Chondrocyte (in vitro differentiated cells): Measurements from ENCODE around the gene ORMDL3. TPM values are rescaled to one million over a fixed set of nuclear protein-coding genes. Genes with fewer than 3 reads are reported as not detected.
A peak's percentile ranks its signal among the peaks of the same experiment; 100 is the strongest.

Experiments
- DNase-seq: peaks from one replicate; pipeline ENCODE4 v3.0.0; 2021; ENCODE audit warnings: mixed read lengths, low spot score
- H3K27ac Mint-ChIP-seq: one replicate; pipeline ENCODE4 v1.8.0; 2021; ENCODE audit warnings: mild to moderate bottlenecking, moderate library complexity, mixed read lengths; ENCODE audit not compliant: unreplicated experiment
- H3K27me3 Mint-ChIP-seq: 2 replicates; pipeline ENCODE4 v1.8.0; 2021; ENCODE audit warnings: low read depth, mixed read lengths
- H3K36me3 Mint-ChIP-seq: 2 replicates; pipeline ENCODE4 v1.8.0; 2021; ENCODE audit warnings: low read depth, mixed read lengths
- H3K4me1 Mint-ChIP-seq: 2 replicates; pipeline ENCODE4 v1.8.0; 2021; ENCODE audit warnings: low read depth, mild to moderate bottlenecking, mixed read lengths
- H3K4me3 Mint-ChIP-seq: one replicate; pipeline ENCODE4 v1.8.0; 2021; ENCODE audit warnings: mild to moderate bottlenecking, moderate library complexity, mixed read lengths; ENCODE audit not compliant: unreplicated experiment
- H3K9me3 Mint-ChIP-seq: 2 replicates; pipeline ENCODE4 v1.8.0; 2021; ENCODE audit warnings: low read depth, mixed read lengths
- total RNA-seq: library from RNA; stranded (reverse); gene quantifications from 3 replicates; pipeline ENCODE4 v1.2.1, GENCODE V29; 2021
- TF ChIP-seq, protein P1 (sequence below): fragments of 200-600 bp; sonication (generic); IDR thresholded peaks from 2 replicates; pipeline ENCODE4 v1.5.0; 2021; ENCODE audit warnings: antibody characterized with exemption, mild to moderate bottlenecking, moderate library complexity

Gene ORMDL3
- total RNA-seq, 1 donor from 2014 or later, result 59.9 TPM

- no peak for DNase-seq
- peak overlapping the region; percentile 49 for H3K27ac Mint-ChIP-seq
- TF ChIP-seq, protein P1, sequence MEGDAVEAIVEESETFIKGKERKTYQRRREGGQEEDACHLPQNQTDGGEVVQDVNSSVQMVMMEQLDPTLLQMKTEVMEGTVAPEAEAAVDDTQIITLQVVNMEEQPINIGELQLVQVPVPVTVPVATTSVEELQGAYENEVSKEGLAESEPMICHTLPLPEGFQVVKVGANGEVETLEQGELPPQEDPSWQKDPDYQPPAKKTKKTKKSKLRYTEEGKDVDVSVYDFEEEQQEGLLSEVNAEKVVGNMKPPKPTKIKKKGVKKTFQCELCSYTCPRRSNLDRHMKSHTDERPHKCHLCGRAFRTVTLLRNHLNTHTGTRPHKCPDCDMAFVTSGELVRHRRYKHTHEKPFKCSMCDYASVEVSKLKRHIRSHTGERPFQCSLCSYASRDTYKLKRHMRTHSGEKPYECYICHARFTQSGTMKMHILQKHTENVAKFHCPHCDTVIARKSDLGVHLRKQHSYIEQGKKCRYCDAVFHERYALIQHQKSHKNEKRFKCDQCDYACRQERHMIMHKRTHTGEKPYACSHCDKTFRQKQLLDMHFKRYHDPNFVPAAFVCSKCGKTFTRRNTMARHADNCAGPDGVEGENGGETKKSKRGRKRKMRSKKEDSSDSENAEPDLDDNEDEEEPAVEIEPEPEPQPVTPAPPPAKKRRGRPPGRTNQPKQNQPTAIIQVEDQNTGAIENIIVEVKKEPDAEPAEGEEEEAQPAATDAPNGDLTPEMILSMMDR, result peak; percentile 61
Observed at GRCh38 chr17:39923836-39924690, 3.3 kb downstream of the ORMDL3 start.

DNA sequence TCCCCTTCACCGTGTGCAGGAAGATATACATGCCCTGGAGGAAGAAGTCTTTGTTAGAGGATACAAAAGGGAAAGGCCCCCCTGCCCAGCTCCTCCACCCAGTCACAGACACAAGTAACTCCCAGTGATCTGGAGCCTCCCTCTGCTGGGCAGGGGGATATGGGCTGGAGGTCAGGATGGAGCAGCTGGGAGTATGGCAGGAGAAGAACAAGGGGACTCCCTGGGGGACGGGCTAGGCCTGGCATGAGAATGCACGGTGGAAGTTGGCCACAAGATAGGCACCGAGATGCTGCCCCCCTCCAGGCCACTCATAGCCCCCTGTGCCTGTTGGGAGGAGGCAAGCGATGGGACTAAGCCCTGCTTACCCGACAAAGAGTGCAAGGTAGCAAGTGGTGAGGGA is 4.2 kb downstream of the ORMDL3 start:
- peaks cover 21% of the 10 kb centered on the region for H3K36me3 Mint-ChIP-seq

More at GRCh38 chr17:39923836-39924690, 3.3 kb downstream of the ORMDL3 start:
- Mint-ChIP-seq H3K4me3 (no peak overlapping the region), H3K4me1 (peaks cover 44% of the 10 kb centered on the region), H3K9me3 (no peaks in the 10 kb centered on the region), H3K27me3 (no peaks in the 10 kb centered on the region), H3K36me3 (peaks cover 19% of the 10 kb centered on the region)

DNA sequence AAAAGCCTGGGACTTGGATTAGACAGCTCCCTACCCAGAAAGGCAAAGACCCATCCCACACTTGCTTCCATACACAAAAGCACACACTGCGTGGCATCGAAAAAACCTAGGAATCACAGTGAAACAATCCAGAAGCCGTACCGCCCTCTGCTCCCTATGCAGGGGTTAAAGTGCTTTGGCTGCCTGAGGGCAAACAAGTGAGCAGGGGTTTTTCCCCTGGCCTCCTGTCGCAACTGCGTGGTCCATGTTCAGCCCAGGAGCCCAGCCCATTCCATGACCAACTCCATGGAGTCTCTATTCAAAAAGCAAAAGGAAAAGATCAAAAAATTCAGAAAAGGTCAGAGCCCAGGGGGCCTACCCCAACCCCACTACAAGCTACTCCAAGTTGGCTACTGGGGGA is 5.4 kb downstream of the ORMDL3 start:
- H3K27ac Mint-ChIP-seq, result no peak overlapping the region
- peaks cover 28% of the 10 kb centered on the region for H3K4me1 Mint-ChIP-seq
- peaks cover 23% of the 10 kb centered on the region for H3K36me3 Mint-ChIP-seq
- H3K9me3 Mint-ChIP-seq, result no peaks in the 10 kb centered on the region
- DNase-seq, result no peak
- no peaks in the 10 kb centered on the region for H3K27me3 Mint-ChIP-seq
- TF ChIP-seq, protein P1, result no peak
- no peak overlapping the region for H3K4me3 Mint-ChIP-seq

More for the DNA sequence above, 4.2 kb downstream of the ORMDL3 start:
- Mint-ChIP-seq H3K4me3 (no peak overlapping the region), H3K27me3 (no peaks in the 10 kb centered on the region), H3K4me1 (peaks cover 36% of the 10 kb centered on the region), H3K9me3 (no peaks in the 10 kb centered on the region), H3K27ac (no peak overlapping the region)
- TF ChIP-seq, protein P1, result no peak
- DNase-seq, result no peak

- TF ChIP-seq, protein P1, result no peak
- Mint-ChIP-seq H3K27ac (no peak overlapping the region), H3K4me1 (peaks cover 23% of the 10 kb centered on the region), H3K9me3 (no peaks in the 10 kb centered on the region), H3K36me3 (peaks cover 26% of the 10 kb centered on the region), H3K27me3 (no peaks in the 10 kb centered on the region), H3K4me3 (no peak overlapping the region)
- DNase-seq, result no peak
Observed at GRCh38 chr17:39921323-39921722, 6.1 kb downstream of the ORMDL3 start.

DNA sequence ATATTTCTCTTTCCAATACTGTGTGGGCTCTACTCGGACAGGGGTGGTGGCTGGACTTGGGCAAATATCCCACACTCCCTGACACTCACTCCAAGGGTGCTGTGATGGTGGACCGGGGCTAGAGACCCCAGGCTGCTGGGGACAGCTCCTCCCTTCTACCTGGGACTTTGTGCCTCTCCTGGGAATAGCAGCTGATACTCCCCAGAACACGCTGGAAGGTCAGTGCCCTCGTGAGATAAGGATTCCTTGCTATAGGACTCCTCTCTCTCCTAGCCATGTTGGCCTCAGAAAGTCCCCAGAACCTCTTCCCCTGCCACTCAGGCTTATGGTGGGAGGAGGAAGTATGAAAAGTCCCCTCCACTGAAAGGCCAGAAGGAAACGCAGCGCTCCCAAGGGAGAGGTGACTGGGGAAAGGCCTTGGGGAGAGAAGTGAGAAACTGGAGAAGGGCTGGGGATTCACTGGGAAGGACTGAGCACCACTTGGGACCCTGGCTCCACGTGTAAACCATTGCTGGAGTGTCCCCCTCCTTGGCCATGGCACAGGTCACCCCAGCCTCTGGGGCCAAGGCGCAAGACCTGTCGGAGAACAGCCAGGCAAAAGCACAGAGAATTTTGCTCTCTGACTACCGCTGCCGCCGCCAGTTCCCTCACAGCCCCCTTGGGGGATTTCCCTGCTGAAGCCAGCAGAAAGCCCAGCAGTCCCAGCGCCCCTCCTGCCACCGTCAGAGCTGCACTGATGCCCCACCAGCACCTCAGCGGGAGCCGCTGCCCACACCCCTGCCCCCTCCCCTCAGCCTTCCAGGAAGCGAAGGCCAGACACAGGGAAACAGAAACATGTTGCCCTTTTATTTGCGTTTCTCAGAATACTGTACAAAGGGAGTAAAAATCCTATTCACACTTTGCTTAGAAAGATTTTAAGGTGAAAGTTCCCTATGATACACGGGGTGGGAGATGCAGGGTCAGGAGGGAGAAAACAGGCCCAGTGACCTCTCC is 6.9 kb downstream of the ORMDL3 start:
- Mint-ChIP-seq H3K27ac (no peak overlapping the region), H3K4me3 (no peak overlapping the region), H3K9me3 (no peaks in the 10 kb centered on the region), H3K36me3 (peaks cover 26% of the 10 kb centered on the region), H3K27me3 (no peaks in the 10 kb centered on the region), H3K4me1 (peaks cover 15% of the 10 kb centered on the region)
- TF ChIP-seq, protein P1, result no peak
- no peak for DNase-seq
